ENCODE measurements around the gene CDKN1C.

CDKN1C gene

DNA sequence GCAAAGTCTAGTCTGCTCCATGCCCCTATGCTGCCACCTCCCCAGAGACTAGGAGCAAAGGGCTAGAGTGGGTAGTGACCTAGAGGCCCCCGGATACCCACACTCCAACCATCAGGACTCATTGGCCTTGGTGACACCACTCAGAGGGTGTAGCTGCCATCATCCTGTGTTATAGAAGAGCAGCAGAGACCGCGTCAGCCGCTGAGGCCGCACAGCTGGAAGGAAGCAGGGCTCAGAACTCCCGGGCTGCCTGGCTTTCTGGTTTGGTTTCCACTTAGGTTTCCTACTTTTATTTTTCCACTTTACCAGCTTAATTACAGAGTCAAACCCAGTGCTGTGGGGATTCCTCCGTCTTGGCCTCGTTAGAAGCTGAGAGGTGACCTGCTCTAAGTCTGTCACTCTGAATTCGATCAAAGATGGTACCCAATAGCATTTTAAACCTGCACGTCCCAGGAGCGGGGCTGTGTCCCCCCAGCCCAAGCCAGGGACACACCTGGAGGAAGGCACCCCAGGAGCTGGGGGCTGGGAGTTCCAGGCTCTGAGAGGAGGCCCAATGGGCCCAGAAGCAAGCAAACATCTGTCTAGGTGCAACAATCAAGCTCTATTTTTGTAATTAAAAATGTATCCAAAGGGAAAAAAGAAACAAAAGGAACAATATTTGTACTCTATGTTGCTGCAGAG lies 2.1 kb upstream of the CDKN1C start:
- no peak for DNase-seq

DNA sequence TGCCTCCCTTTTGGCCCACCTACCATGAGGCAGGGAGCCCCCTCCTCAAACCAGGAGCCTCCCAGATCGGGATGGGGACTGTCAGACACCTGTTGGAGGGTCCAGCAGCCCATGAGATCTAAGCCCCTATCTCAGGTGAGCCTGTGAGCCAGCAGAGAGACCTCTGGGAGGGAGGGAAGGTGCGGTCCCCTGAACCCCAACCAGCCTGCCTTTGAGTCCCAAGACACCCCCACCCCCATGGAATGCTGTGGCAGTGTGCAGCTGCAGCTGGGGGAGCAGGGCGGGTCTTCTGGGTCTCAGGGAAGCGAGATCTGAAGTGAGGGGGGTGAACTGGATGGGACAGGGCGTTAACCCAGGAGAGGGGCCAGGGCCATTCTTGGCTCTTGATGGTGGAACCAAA lies 1.4 kb upstream of the CDKN1C start:
- no peak for DNase-seq

DNA sequence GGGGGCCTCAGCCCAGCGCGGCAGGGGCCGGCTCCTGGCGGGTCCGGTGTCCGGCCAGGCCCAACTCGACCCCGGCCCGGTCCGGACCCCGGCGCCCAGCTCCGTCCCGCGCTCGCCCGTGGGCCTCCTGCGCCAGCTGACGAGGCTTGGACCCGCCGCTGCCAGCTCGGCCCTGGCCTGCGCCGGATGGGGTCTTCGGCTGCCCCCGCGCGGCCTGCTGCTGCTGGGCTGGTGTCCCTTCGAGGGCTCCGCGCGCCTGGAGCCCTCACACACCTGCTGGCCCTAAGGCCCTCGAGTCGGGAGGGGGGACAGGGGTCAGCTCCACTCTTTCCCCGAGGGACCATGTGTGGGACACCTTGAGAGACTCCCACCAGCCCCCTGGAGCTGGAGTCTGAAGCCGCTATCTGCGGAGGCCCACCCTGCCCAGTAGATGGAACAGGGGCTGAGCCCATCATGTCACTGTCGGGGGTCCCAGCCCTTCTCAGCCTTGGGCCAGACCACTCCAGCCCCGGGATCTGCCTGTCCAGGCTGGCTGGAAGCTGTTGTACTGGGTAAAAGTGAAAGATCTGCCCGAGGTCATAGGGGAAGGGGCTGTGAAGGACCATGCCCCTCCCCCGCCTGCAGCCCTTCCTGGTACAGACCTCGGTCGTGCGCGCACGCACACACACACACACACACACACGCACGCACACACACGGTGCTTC lies 768 bp upstream of the CDKN1C start:
- no peak for DNase-seq

DNA sequence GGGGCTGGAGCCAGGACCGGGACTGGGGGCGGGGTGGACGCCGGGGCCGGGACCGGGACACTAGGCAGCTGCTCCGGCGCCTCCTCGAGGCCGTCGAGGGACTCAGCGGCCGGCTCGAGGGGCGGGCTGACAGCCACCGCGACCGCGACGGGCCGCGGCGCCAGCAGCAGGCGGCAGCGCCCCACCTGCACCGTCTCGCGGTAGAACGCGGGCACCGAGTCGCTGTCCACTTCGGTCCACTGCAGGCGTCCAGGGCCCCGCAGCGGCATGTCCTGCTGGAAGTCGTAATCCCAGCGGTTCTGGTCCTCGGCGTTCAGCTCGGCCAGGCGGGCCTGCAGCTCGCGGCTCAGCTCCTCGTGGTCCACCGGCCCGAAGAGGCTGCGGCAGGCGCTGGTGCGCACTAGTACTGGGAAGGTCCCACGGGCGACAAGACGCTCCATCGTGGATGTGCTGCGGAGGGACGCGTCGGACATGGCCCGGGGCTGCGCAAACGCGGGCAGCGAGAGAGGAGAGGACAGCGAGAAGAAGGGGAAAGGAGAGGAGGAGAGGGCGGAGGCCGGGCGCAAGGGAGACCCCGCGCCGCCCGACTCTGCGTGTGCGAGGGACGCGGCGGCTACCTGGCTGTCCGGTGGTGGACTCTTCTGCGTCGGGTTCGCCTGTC lies 428 bp downstream of the CDKN1C start:
- DNase-seq = peak; percentile 4

DNA sequence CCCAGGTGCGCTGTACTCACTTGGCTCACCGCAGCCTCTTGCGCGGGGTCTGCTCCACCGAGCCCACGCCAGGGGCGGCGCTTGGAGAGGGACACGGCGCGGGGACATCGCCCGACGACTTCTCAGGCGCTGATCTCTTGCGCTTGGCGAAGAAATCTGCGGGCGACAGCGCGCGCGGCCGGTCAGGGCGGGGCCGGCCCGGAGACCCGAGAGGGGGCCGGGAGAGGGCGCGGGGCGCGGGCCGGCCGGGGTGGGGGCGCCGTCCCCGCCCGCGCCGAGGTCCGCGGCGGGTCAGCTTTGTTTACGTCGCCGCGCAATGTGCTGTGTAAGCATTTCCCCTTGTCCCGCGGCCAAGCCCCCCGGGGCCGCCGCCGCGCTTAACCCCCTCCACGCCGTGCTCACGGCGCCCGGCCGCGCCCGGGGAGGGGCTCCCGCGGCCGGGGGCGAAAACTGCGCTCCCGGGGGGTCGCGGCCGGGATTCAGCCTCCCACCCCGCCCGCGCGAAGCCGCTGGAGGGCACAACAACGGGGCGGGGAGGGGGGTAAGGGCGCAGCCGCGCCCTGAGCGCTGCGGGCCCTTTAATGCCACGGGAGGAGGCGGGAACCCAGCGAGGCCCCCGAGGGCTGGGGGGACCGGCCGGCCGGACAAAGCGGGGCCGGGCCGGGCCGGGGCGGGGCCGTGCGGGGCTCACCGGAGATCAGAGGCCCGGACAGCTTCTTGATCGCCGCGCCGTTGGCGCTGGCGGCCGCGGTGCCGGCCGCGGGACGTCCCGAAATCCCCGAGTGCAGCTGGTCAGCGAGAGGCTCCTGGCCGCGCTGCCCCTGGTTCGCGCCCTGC lies 1.4 kb downstream of the CDKN1C start:
- DNase-seq = no peak

DNA sequence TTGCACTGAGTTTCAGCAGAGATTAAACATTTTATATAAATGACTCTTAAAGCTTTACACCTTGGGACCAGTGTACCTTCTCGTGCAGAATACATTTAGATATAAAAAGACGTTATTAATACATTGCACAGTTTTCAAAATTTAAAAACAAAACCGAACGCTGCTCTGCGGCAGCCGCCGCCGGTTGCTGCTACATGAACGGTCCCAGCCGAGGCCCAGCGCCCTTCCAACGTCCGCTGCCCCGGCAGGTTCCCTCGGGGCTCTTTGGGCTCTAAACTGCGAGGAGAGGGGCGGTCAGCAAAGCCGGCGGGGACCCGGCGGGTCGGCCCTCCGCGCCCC lies 2.0 kb downstream of the CDKN1C start:
- DNase-seq = no peak

DNA sequence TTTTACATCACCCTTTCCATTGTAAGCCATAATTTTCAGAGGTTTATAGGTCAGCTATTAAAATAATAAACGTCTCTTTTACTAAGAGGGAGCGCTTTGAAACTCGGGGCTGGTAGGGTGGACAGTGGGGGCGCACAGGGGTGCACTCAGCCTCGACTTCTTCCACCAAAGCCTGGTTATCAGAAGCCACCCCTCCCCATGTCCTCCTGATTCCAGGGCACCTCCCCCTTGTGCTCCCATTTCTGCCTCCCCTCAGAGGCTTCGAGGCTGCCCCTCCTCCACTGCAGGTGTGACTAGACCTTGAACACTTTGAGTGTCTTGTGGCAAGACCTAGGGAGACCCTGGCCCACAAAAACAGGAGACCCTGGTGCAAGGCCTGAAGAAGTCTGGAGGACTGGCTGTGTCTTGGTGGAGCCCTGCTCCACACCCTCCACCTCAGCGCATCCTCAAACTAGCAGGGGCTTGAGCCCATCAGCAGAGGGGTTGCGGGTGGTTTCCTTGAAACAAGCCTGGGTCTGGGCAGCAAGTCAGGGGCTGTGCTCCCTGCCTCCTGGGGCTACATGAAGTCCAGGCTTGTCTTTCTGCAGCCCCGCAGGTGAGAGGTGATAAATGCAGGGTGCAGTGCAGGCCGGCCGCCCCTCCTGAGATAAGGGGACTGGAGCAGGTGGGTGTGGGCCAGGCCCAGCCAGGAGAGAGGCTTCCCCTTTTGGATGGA lies 3.0 kb downstream of the CDKN1C start:
- DNase-seq = no peak

DNA sequence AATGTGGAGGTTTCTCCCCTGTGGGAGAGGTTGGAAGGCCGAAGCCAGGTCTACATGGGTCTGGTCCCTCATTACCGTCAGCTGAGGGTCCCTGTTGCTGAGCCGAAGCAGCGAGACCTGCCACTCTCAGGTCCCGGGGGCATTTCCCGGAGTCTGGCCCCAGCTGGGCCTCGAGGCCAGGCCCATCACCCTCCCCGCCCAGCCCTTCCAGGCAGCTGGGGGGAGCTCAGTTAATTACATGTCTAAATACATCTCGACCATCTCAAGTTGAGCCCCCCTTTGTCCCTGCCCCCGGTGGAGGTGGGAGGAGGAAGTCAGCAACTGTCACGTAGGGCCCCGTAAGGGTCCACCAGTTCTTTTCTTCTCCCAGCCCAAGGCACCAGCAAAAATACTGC lies 3.6 kb downstream of the CDKN1C start:
- DNase-seq = no peak

DNA sequence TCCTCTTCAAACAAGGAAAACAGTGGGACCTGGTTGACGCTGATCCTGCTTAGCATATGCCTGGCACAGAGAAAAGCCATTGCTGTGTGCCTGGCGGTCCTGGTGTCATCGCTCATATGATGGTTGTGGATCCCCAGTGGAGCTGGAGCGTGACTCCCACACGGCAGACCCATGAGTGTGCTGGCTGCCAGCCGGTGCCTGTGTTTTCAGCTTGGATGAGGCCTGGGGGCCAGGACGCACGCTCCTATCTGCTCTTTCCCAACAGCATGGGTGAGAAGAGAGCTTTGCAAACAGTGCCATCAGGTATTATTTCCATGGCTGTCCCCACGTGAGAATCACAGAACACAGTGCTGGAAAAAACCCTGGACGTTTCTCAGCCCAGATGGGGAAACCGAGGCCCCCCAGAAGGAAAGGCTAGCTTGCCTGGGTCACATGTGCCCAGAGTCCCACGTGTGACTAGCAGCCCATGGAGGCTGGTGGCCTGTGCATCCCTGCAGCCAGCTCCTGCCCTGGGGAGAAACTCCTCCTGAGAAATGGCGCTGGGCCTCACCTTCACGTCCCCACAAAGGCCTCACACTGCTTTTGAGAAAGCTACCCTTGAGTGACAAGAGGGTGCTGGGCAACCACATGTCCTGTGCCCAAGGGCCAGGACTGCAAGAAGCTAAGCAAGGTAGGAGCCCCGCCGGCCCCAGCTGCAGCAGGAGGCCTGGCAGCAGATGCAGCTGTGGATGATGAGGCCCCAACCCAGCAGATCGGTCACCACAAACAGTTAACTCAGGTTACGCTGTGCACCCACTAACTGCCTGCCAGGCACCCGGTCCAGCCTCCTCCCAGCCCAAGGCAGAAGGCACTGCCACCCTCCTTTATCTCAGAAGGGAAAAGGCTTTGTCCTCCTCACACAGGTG lies 4.2 kb downstream of the CDKN1C start:
- DNase-seq = no peak

DNA sequence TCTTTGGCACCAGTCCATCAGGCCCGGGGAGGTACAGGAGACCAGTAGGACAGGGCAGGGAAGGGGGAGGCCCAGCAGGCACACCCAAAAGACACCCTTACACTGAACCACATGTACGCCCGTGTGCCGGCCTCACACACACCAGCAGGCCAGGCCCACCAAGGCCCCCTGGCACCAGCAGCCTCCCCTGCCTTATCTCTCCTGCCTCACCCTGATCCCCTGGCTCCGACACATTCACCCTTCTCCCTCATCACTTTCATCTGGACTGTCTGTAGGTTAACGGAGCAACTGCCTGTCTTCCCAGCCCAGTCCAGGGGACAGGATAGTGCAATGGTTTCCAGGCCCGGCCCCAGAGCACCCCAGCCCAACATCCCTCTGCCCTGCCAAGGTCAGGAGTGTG lies 4.9 kb downstream of the CDKN1C start:
- DNase-seq = no peak

DNA sequence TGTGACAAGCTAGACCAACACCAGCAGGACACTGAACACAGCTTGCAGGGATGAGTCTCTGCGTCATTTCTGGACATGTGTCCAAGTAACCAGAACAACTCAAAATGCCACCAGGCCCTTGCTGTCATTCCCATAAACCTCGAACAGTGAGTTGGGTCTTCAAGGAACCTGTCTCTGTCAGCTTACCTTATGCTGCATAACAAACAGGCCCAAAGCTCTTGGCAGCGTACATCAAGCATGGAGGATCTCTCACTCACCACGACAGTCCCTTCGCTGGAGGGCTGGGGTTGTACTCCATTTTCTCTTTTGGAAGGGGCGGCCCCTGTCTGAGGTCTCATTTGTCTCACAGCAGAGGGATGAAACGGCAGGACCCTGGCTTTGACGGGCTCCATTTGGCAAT lies 6.8 kb downstream of the CDKN1C start:
- no peak for DNase-seq

DNA sequence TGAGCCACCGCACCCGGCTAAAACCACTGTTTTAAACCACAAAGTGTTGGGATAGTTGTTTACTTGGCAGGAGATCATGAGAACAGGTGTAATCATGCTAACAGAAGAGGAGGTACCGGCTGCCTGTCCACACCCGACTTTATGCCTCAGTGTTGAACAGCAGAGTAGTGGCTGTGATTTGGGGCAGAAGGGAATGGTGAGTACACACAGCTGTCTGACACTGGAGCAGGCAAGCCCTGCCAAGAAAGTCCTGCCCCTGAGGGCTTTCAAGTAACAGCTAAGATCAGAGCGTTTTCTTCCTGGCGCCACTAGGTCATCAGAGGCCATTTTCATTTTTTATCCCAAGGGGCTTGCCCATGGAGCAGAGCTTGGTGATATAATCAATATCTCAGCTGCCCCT lies 8.1 kb downstream of the CDKN1C start:
- DNase-seq = no peak

DNA sequence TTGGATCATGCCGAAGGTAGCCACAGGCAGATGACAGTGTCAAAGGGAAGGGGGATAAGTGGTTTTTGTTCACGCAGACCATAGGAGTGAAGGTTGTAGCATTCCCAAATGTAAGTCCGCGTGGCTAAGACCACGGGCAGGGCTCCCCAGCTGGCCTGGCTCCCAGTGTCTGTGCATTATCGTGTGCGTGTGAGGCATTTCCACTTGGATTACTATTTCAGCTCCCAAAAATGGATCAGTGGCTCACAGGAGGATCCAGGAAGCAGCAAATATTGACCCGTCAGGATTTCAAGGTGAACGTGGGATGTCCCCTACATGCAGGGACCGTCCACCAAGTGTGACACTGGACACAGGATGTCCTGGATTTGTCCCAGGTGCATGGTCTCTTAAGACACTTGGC lies 10.6 kb downstream of the CDKN1C start:
- DNase-seq = no peak

DNA sequence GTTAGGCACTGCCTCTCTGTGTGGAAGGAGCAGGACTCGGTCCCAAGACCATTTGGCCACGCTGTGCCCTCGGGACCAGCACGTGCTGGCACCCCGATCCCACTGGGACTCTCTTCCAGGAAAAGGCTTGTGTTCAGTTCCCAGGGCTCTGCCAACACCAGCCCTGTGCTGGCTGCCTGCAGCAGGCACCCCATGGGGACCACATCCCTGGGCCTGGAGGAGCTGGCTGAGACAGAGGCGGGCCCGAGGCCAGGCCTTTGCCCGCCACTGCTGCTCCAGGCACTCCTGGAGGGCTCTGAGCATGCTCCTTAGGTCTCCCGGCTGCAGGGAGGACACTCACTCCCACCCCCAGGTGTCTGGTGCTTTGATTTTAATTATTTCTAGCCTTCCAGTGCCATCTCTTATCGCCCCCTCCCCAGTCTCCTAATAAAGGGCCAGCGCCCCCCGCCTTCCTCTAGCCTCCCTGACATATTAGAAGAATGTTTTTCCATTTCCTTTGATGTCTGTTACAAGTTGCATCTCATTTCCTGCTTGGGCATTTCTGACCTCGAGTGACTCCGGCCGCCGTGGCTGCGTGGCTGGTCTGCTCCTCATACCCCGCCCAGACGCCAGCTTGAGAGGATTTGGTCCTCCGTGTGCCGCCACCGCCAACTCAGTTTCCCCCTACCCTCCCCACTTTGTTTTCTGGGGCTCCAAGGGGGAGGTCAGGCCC lies 14.4 kb downstream of the CDKN1C start:
- no peak for DNase-seq

DNA sequence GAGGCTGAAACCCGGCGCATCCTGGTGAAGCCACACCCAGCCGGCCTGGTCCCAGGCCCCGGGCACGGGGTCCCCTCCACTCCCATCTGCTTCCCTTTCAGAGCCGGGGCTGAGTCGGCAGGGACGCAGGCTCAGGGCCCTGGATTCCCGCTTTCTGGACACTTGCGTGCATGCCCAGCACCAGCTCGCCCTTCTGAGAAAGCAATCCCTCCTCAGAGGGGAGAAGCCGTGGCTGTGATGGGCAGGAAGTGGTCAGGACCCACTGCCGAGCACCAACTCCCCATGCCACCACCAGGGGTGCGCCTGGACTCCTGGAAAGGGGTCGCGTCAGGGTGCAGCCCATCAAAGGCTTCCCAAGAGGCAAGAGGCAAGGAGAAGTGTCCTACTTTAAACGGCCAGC lies 15.1 kb downstream of the CDKN1C start:
- DNase-seq = no peak

DNA sequence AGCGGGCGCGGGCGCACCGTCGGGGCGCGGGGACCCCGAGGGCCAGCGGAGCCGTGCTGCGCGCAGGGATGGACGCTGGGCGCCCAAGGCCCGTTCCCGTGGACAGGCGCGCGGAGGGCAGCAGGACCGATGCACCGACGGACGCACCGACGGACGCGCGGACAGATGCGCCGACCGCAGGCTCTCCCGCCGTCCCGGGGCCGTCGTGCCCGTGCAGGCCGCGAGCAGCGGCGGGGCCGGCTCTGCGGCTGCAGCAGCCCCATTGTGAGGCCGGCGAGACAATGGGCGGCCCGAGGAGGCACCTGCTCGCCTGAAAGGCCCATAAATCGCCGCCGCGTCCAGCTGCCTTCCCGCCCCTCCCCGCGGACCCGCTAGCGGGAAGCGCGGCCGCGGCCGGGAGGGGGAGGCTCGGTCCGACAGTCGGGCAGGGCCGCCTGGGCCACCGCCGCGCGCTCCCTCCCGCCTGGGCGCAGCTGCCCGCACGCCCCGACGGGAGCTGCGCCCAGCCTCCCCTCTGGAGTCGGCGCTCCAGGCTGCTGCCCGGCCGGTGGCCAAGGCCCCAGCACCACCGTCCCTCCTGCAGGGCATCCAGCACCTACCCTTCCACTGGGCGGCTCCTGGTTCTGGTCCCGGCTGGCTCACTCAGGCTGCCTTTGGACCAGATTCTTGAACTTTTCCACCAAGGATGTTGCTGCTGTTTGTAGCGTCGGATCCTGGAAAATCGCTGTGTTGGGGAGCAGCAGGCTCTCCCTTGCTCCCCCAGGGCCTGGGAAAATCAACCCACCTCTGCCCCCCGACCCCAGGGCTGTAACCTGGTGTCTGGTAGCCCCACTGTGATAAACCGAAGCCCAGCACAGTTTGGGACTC lies 15.8 kb downstream of the CDKN1C start:
- DNase-seq = no peak

DNA sequence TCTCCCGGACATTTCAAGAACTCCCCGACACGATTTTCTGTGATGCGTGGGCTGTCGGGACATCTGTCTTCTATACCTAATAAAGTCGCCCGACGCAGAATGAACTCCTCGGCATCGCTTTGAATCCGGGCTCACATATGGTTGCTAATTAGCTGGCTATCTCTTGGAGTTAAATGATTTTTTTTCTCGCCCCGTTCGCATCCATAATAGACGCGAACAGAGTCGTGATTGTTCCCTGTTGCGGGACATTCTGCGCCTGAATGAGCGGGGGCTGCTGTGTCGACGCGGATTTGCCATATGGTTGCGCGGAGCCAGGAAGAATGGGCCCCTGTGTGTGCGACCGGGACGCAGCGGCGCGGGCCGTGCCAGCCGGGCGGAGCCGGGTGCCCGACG lies 16.4 kb downstream of the CDKN1C start:
- no peak for DNase-seq

DNA sequence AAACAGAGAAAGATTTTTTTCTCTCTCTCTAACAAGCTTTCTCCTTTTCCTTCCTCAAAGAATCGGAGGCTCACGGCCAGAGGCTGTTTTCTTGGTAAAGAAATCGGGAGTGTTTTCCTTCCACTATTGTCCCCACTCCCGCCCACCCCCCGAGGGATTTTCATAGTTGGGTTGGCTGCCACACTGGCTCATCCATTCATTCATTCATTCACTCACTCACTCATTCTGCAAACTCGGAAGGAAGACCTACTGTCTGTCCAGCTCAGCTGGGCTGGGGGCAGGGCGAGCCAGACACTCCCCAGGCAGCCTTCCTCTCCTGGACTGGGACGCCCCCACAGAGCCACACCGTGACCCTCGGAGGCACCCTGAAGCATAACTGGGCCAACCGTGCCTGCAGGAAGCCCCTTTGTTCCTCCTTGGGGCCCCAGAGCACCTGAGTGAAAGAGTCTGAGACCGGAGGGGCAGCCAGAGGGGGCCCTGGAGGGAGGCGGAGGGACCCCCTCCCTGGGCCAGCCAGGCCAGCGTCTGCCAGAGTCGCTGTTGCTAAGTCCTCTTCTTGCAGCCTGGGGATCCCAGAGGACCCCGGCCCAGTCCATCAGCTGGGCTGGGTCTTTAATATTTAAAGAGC lies 17.0 kb downstream of the CDKN1C start:
- no peak for DNase-seq

DNA sequence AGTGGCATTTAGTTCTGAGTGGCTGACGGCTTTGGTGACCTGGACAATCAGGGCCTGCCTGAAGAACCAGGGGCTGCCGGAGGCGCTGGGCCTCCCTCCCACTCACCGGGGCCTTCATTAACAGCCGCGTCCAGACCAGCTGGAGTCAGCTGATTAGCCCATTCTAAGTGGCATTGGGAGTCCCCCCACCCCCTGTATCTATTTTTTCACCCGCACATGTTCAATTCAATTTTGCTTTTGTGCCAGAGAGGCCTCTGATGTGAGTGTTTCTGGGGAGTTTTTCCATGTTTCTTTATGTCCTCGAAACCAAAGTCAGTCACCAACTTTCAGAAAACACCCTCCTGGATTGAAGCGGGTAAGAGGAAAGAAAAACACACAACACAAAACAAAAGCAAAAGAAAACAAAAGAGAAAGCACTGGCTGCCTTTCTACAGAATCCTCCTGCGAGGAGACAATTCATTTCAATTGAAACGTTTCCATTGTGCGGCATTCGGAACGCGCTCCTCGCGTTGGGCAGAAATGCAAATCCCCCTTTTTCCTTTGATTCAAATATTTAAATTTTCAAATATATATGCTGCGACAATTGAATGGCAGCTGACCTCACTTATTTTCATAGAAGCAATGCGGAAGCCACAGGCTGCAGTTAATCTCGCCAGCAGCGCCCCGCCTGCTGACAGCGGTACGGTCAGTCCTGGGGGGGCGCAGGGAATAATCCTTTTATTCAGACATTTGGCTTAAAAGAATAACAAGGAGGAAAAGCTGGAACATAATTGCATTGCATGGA lies 17.7 kb downstream of the CDKN1C start:
- no peak for DNase-seq

Data from DMS79 treated with DMSO at 0.1 percent for 48 hours (cell line).